IMR-90 (cell line): ENCODE data around the gene ARHGEF1. TPM values are rescaled to one million over a fixed set of nuclear protein-coding genes. Genes with fewer than 3 reads are reported as not detected.

Experiments used
- ATAC-seq: fragments of 200-7000 bp; cut with Tn5 transposase; 2 replicates; pipeline ENCODE4 v1.9.1; 2020; ENCODE audit warnings: low read depth, mild to moderate bottlenecking, moderate library complexity
- BruUV-seq: library from RNA; stranded (reverse); fragments of 400-500 nt; replicated peaks from 2 replicates; lab custom pipeline; 2021; lab: Mats Ljungman, UMichigan
- CTCF ChIA-PET: fragments of 300-600 bp; formaldehyde crosslinking; extraction: SDS; loops from one replicate; lab custom pipeline; 2021; ENCODE audit warnings: antibody characterized with exemption; lab: Yijun Ruan, JAX
- POLR2A ChIA-PET: fragments of 300-600 bp; sonication (Branson Sonifier 250); formaldehyde crosslinking; loops from one replicate; lab custom pipeline; 2022; ENCODE audit warnings: antibody characterized with exemption; ENCODE audit not compliant: unreplicated experiment; lab: Charles Lee
- DNase-seq: peaks from one replicate; pipeline ENCODE4 v3.0.0; 2013
- H2AFZ ChIP-seq: replicated peaks from 2 replicates; pipeline ENCODE3; 2013; ENCODE audit warnings: low read length, mild to moderate bottlenecking; ENCODE audit not compliant: poor library complexity
- H2AK5ac ChIP-seq: 2 replicates; pipeline ENCODE4 v1.6.1; 2013; ENCODE audit warnings: low read depth, low read length, inconsistent platforms
- H2AK9ac ChIP-seq: replicated peaks from 2 replicates; pipeline ENCODE3; 2013; ENCODE audit warnings: mild to moderate bottlenecking, low read depth, low read length, moderate library complexity; ENCODE audit not compliant: poor library complexity
- H2BK120ac ChIP-seq: 2 replicates; pipeline ENCODE4 v1.6.1; 2013; ENCODE audit warnings: low read depth, low read length, inconsistent platforms
- H2BK15ac ChIP-seq: 3 replicates; pipeline ENCODE4 v1.6.1; 2013; ENCODE audit warnings: low read depth, low read length, inconsistent platforms
- H2BK20ac ChIP-seq: 2 replicates; pipeline ENCODE4 v1.6.1; 2013; ENCODE audit warnings: low read depth, mild to moderate bottlenecking, inconsistent platforms, low read length, moderate library complexity
- H2BK5ac ChIP-seq: 2 replicates; pipeline ENCODE4 v1.6.1; 2013; ENCODE audit warnings: mild to moderate bottlenecking, low read depth, low read length, inconsistent platforms; ENCODE audit not compliant: poor library complexity, severe bottlenecking
- H3K14ac ChIP-seq: replicated peaks from 2 replicates; pipeline ENCODE4 v1.6.1; 2013; ENCODE audit warnings: low read depth, low read length, inconsistent platforms
- H3K18ac ChIP-seq: 2 replicates; pipeline ENCODE4 v1.6.1; 2013; ENCODE audit warnings: low read depth, low read length, control low read depth
- H3K23ac ChIP-seq: 2 replicates; pipeline ENCODE4 v1.6.1; 2013; ENCODE audit warnings: low read depth, low read length, inconsistent platforms
- H3K27ac ChIP-seq: 2 replicates; pipeline ENCODE4 v1.5.1; 2013; ENCODE audit warnings: mild to moderate bottlenecking, control low read depth, low read length; ENCODE audit not compliant: insufficient read depth
- H3K27me3 ChIP-seq: 2 replicates; pipeline ENCODE4 v1.6.1; 2013; ENCODE audit warnings: low read length; ENCODE audit not compliant: control insufficient read depth, insufficient read depth
- H3K36me3 ChIP-seq: 2 replicates; pipeline ENCODE4 v1.6.1; 2013; ENCODE audit warnings: low read length, mixed read lengths; ENCODE audit not compliant: control insufficient read depth, insufficient read depth
- H3K4ac ChIP-seq: 2 replicates; pipeline ENCODE4 v1.6.1; 2013; ENCODE audit warnings: low read depth, low read length, inconsistent platforms
- H3K4me1 ChIP-seq: 2 replicates; pipeline ENCODE4 v1.6.1; 2013; ENCODE audit warnings: low read length, mixed read lengths; ENCODE audit not compliant: control insufficient read depth, insufficient read depth
- H3K4me2 ChIP-seq: 2 replicates; pipeline ENCODE4 v1.6.1; 2013; ENCODE audit warnings: low read depth, mild to moderate bottlenecking, control low read depth, low read length, moderate library complexity
- H3K4me3 ChIP-seq: 2 replicates; pipeline ENCODE4 v1.5.1; 2013; ENCODE audit warnings: low read depth, mild to moderate bottlenecking, control low read depth, low read length, moderate library complexity; ENCODE audit not compliant: insufficient read depth
- H3K56ac ChIP-seq: 2 replicates; pipeline ENCODE4 v1.6.1; 2013; ENCODE audit warnings: low read length, inconsistent platforms; ENCODE audit not compliant: insufficient read depth; ENCODE audit errors: extremely low read depth
- H3K79me1 ChIP-seq, 2 experiments: 2 replicates each; pipeline ENCODE4 v1.6.1; 2013; ENCODE audit warnings: low read length in 2 of 2, inconsistent platforms in 1 of 2, low read depth in 1 of 2
- H3K9ac ChIP-seq: 2 replicates; pipeline ENCODE4 v1.6.1; 2013; ENCODE audit warnings: low read depth, low read length, control low read depth
- H3K9me1 ChIP-seq: 2 replicates; pipeline ENCODE4 v1.6.1; 2013; ENCODE audit warnings: low read length, inconsistent platforms; ENCODE audit not compliant: insufficient read depth
- H3K9me3 ChIP-seq: 2 replicates; pipeline ENCODE4 v1.6.1; 2013; ENCODE audit warnings: low read length; ENCODE audit not compliant: control insufficient read depth, insufficient read depth
- H4K20me1 ChIP-seq: 2 replicates; pipeline ENCODE4 v1.6.1; 2013; ENCODE audit warnings: low read length, inconsistent platforms; ENCODE audit not compliant: insufficient read depth
- H4K5ac ChIP-seq: 2 replicates; pipeline ENCODE4 v1.6.1; 2013; ENCODE audit warnings: mild to moderate bottlenecking, low read depth, low read length, control low read depth
- H4K8ac ChIP-seq, 2 experiments: 2 replicates each; pipeline ENCODE4 v1.6.1; 2013; ENCODE audit warnings: low read depth in 2 of 2, low read length in 2 of 2, control low read depth in 1 of 2, inconsistent platforms in 1 of 2
- H4K91ac ChIP-seq: 2 replicates; pipeline ENCODE4 v1.6.1; 2013; ENCODE audit warnings: low read depth, low read length, inconsistent platforms; ENCODE audit not compliant: insufficient read depth
- CHD1 ChIP-seq: IDR thresholded peaks from 2 replicates; pipeline ENCODE4 v1.6.1; 2012; ENCODE audit warnings: low read depth, low read length, improper control_type of control experiment
- CTCF ChIP-seq: conservative IDR thresholded peaks from 2 replicates; pipeline ENCODE4 v1.5.1; 2012; ENCODE audit warnings: mild to moderate bottlenecking, low read depth, low read length, improper control_type of control experiment
- ELK1 ChIP-seq: fragments of 150-350 bp; IDR thresholded peaks from 2 replicates; pipeline ENCODE4 v1.6.1; 2016; ENCODE audit warnings: low read depth, mild to moderate bottlenecking, low read length, moderate library complexity, borderline replicate concordance
- MAFK ChIP-seq: IDR thresholded peaks from 2 replicates; pipeline ENCODE4 v1.6.1; 2012; ENCODE audit warnings: low read depth, low read length, improper control_type of control experiment
- MAZ ChIP-seq: IDR thresholded peaks from 2 replicates; pipeline ENCODE4 v1.6.1; 2012; ENCODE audit warnings: low read depth, mild to moderate bottlenecking, low read length, improper control_type of control experiment, moderate library complexity, borderline replicate concordance
- MXI1 ChIP-seq: IDR thresholded peaks from 2 replicates; pipeline ENCODE4 v1.6.1; 2012; ENCODE audit warnings: low read depth, mild to moderate bottlenecking, low read length, moderate library complexity, borderline replicate concordance
- NFE2L2 ChIP-seq: fragments of 150-350 bp; IDR thresholded peaks from 2 replicates; pipeline ENCODE4 v1.6.1; 2016; ENCODE audit warnings: low read depth, mild to moderate bottlenecking, low read length
- RFX5 ChIP-seq: IDR thresholded peaks from 2 replicates; pipeline ENCODE4 v1.8.0; 2012; ENCODE audit warnings: low read depth, mild to moderate bottlenecking, low read length, moderate library complexity
- SMC3 ChIP-seq: fragments of 150-350 bp; IDR thresholded peaks from 2 replicates; pipeline ENCODE4 v1.6.1; 2016; ENCODE audit warnings: low read depth, mild to moderate bottlenecking, antibody characterized with exemption, low read length, moderate library complexity
- WGBS, 2 experiments: methylation state at CpG; one replicate each; pipeline versions ENCODE4 v1.1.5 to v1.1.7; 2013; ENCODE audit warnings: missing lambda C conversion rate in 2 of 2; ENCODE audit not compliant: insufficient read length in 1 of 2; ENCODE audit errors: extremely low coverage in 2 of 2; 5-methylcytosine and 5-hydroxymethylcytosine counted together
- dilution Hi-C: fragments of 300-500 bp; cut with HindIII; formaldehyde crosslinking; loops from one replicate; pipeline ENCODE4 v1.14.3; 2018; ENCODE audit warnings: low sequenced_read_pairs; ENCODE audit not compliant: unreplicated experiment
- in situ Hi-C: fragments of 300-500 bp; cut with MboI; formaldehyde crosslinking; loops from 3 replicates; pipeline ENCODE4 v1.14.3; 2019; ENCODE audit warnings: low sequenced_read_pairs, inconsistent platforms, mixed read lengths
- intact Hi-C: fragments of 100-400 bp; cut with micrococcal nuclease; formaldehyde crosslinking; loops from 2 replicates; pipeline ENCODE4 v1.10.0; 2022
- polyA plus RNA-seq, 3 experiments: library from polyadenylated mRNA; depleted of rRNA; stranded (reverse); fragments of >200 nt; gene quantifications; 2 replicates each; pipeline ENCODE4 v1.2.3, GENCODE V29; 2012; ENCODE audit warnings: low replicate concordance in 1 of 3
- total RNA-seq: library from RNA; depleted of rRNA; stranded (reverse); fragments of >200 nt; gene quantifications from 2 replicates; pipeline ENCODE4 v1.2.3, GENCODE V29; 2012

Gene ARHGEF1
- total and polyA plus RNA-seq, 2 of the 4 experiments (the other 2 are of a cell fraction): 11.5 to 47.1 TPM

DNA sequence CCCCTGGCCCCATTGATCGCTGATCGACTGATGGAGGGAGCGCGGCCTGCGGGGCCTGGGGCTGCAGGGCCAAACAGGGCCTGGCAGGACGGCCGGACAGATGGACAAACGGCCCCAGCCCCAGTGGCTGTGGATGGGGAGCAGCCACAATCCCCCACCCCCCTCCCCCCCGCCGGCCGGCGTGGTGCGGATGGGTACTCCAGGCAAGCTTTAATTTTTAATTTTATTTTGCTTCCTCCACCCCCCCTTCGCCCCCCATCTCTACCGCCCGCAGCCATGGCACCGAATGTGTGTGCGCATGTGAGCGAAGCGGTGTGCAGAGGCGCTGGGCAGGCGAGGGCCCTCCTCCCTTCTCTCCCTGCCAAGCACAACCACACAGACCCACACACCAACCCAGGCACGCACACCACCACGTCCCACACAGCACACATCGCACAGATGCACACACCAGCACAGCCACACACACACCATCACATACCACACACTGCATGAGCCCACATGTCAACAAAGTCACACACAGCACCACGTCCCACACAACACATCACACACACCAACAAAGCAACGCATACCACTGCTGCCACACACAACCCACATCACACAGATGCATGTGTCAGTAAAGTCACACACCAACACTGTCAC lies 32.9 kb downstream of the ARHGEF1 start:
- dilution Hi-C loops: no loop called here
- intact Hi-C loops: no loop called here
- WGBS, 2 experiments: 39% methylated on average over 10 of the region's 27 CpGs; no CpG with 5 or more reads in 1 of the 2 experiments

More for the DNA sequence above, 32.9 kb downstream of the ARHGEF1 start:
- Histone ChIP-seq H3K79me1 (no peaks in the 10 kb centered on the region), H2AK5ac (no peak overlapping the region), H3K9me1 (peaks cover 20% of the 10 kb centered on the region), H2BK120ac (no peak overlapping the region), H3K23ac (peak overlapping the region; percentile 79; the same call in 1 of the 2 replicates), H3K56ac (no peak overlapping the region), H4K20me1 (peaks cover 30% of the 10 kb centered on the region), H2BK15ac (no peak overlapping the region), H3K27ac (no peak overlapping the region), H4K5ac (no peak overlapping the region), H4K91ac (no peak overlapping the region), H2BK20ac (no peak overlapping the region), H3K36me3 (no peaks in the 10 kb centered on the region), H3K27me3 (peaks cover 84% of the 10 kb centered on the region), H3K4ac (no peak overlapping the region), H3K9me3 (no peaks in the 10 kb centered on the region), H3K14ac (no peak overlapping the region), H2BK5ac (no peak overlapping the region), H3K4me1 (0 out of 2 replicates have a peak, but pooled peaks cover 2% of the 10 kb centered on the region), H3K18ac (no peak overlapping the region), H3K9ac (no peak overlapping the region), H4K8ac (no peak overlapping the region), H3K4me3 (no peak overlapping the region), H2AFZ (no peak overlapping the region), H3K4me2 (no peak overlapping the region), H2AK9ac (no peak overlapping the region)
- ChIA-PET CTCF (no interaction called here), POLR2A (no interaction called here)
- TF ChIP-seq CTCF (no peak), SMC3 (no peak), MAZ (no peak), RFX5 (no peak), MXI1 (no peak), CHD1 (no peak), MAFK (no peak), NFE2L2 (no peak), ELK1 (no peak)
- DNase-seq: no peak
- ATAC-seq: no peak
- no TSS peak for BruUV-seq
- in situ Hi-C loops: no loop called here
